Activated CD4-positive, alpha-beta memory T cell treated with anti-CD3 and anti-CD28 coated beads for 36 hours (primary cell): ENCODE measurements around the gene CSGALNACT2. TPM values are rescaled to one million over a fixed set of nuclear protein-coding genes. Genes with fewer than 3 reads are reported as not detected.
"Not testable (repeated sequence)": the region's sequence is repeated elsewhere in the genome, so short reads cannot be mapped to it uniquely, and the experiment has no call there.

ENCODE experiments used
- CTCF ChIA-PET: fragments of 350-600 bp; sonication (Branson Sonifier 250); formaldehyde crosslinking; loops from one replicate; lab custom pipeline; 2021; ENCODE audit warnings: antibody characterized with exemption, inconsistent platforms; lab: Charles Lee
- POLR2A ChIA-PET: fragments of 350-600 bp; sonication (Branson Sonifier 250); formaldehyde crosslinking; loops from one replicate; lab custom pipeline; 2021; ENCODE audit warnings: antibody characterized with exemption; lab: Charles Lee
- DNase-seq: peaks from one replicate; pipeline ENCODE4 v3.0.0-alpha.2; 2020
- H3K27ac Mint-ChIP-seq: one replicate; pipeline ENCODE4 v1.8.0; 2021; ENCODE audit warnings: mixed read lengths
- H3K27me3 Mint-ChIP-seq: one replicate; pipeline ENCODE4 v1.8.0; 2021; ENCODE audit warnings: mixed read lengths
- H3K36me3 Mint-ChIP-seq: one replicate; pipeline ENCODE4 v1.8.0; 2021; ENCODE audit warnings: mixed read lengths
- H3K4me1 Mint-ChIP-seq: one replicate; pipeline ENCODE4 v1.8.0; 2021; ENCODE audit warnings: low read depth, mixed read lengths
- H3K4me3 Mint-ChIP-seq: one replicate; pipeline ENCODE4 v1.8.0; 2021; ENCODE audit warnings: mild to moderate bottlenecking, mixed read lengths
- H3K9me3 Mint-ChIP-seq: one replicate; pipeline ENCODE4 v1.8.0; 2021; ENCODE audit warnings: mixed read lengths
- intact Hi-C: fragments of 100-400 bp; cut with micrococcal nuclease; formaldehyde crosslinking; loops from one replicate; pipeline ENCODE4 v1.15.1; 2023
- total RNA-seq, 2 experiments: library from RNA; stranded (reverse); gene quantifications; one replicate each; pipeline ENCODE4 v1.2.3, GENCODE V29; 2021

Gene CSGALNACT2
- total RNA-seq, 2 experiments from 2014 or later = 30.2 to 32.3 TPM

DNA sequence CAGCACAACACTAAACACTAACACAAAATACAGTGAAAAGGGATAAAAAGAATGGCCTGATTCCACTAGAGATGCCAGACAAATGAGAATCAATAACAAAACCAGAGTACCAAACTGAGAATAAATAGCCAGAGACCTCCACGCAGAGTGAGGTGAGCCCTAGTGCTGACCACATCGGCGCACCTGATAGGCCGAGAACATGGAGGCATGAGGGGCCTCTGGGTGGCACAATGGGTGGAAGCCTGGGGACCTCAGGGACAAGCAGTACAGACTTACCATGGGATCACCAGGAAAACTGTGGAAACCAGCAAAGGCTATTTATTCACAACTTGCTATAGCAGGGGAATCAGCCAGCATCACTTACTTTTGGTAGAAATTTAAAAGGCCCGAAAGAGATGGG lies 1.8 kb upstream of the CSGALNACT2 start:
- Mint-ChIP-seq H3K9me3 (no peaks in the 10 kb centered on the region), H3K36me3 (peaks cover 23% of the 10 kb centered on the region), H3K27me3 (no peaks in the 10 kb centered on the region), H3K4me3 (peak overlapping the region; percentile 93), H3K4me1 (peaks cover 36% of the 10 kb centered on the region), H3K27ac (no peak overlapping the region)
- DNase-seq = no peak
- ChIA-PET CTCF (no interaction called here), POLR2A (interaction anchor here (4.7 kb wide), 1 partner anchor 16 kb away, joined by 58 read pairs; no protein-coding TSS in a partner anchor)
- intact Hi-C loops = loop anchor here (5.0 kb wide), 2 partner anchors 354 to 584 kb away; partner anchors contain the start of gene BMS1

DNA sequence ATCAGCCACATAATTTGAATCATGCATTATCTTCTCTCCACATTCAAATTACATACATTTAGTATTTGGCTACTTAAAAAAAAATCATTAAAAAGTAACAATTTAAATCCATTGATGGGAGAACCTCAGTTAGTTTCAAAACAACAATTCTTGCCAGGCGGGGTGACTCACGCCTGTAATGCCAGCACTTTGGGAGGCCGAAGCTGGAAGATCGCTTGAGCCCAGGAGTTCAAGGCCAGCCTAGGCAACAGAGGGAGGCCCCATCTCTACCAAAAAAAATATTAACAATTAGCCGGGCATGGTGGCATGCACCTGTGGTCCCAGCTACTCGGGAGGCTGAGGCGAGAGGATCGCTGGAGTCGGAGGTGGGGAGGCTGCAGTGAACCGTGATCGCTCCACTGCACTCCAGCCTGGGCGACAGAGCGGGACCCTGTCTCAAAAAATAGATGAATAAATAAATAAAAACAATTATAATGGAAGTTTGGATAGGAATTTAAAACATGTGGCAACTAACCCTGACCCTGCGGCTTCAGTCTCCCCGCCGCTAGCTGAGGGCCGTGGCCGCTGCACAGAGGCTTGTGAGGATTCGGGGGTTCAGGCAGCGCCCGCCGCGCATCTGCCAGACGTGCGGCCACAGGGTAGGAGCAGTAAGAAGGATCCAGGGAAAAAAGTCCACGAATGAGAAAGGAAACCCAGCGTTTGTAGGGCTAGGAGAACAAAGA lies 1.1 kb upstream of the CSGALNACT2 start:
- intact Hi-C loops = loop anchor here (5.0 kb wide), 2 partner anchors 355 to 585 kb away; partner anchors contain the start of gene BMS1
- Mint-ChIP-seq H3K27ac (peak overlapping the region; percentile 93), H3K27me3 (no peaks in the 10 kb centered on the region), H3K4me3 (peak overlapping the region; percentile 93), H3K4me1 (peaks cover 40% of the 10 kb centered on the region), H3K36me3 (peaks cover 23% of the 10 kb centered on the region), H3K9me3 (no peaks in the 10 kb centered on the region)
- CTCF ChIA-PET = interaction anchor here (1.3 to 3.2 kb wide), 4 partner anchors 16 to 67 kb away, joined by 5 to 15 read pairs (median 6); no protein-coding TSS in a partner anchor
- DNase-seq = no peak
- POLR2A ChIA-PET = interaction anchor here (2.8 to 4.7 kb wide), 3 partner anchors 8 to 260 kb away, joined by 18 to 58 read pairs (median 26); no protein-coding TSS in a partner anchor

DNA sequence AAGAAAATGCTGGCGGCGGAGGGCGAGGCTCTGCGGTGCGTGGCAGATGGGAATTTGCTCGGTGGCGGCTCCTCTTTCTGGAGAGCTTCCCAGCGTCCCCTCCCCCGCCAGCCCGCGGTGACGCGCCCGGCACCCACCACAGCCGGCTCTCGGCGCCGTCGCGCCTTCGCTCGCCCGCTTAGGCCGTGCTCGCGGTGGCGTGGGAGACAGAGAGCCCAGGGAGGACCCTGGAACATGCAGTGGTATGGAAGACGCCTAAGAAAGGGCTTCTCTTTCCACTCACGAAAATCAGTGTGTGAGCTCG lies 576 bp upstream of the CSGALNACT2 start:
- DNase-seq = peak; percentile 51
- POLR2A ChIA-PET = interaction anchor here (0.6 to 4.7 kb wide), 7 partner anchors 8 to 499 kb away, joined by 3 to 58 read pairs (median 18); partner anchors contain the start of gene ZNF33B
- H3K4me1 Mint-ChIP-seq = peaks cover 45% of the 10 kb centered on the region
- no peaks in the 10 kb centered on the region for H3K9me3 Mint-ChIP-seq
- H3K36me3 Mint-ChIP-seq = peaks cover 23% of the 10 kb centered on the region
- CTCF ChIA-PET = interaction anchor here (1.3 to 3.2 kb wide), 6 partner anchors 8 to 67 kb away, joined by 5 to 15 read pairs (median 7); no protein-coding TSS in a partner anchor
- H3K27ac Mint-ChIP-seq = peak overlapping the region; percentile 93
- intact Hi-C loops = loop anchor here (2.0 to 5.0 kb wide), 4 partner anchors 259 to 585 kb away; partner anchors contain the start of genes BMS1 and HNRNPF
- H3K4me3 Mint-ChIP-seq = peak overlapping the region; percentile 93
- no peaks in the 10 kb centered on the region for H3K27me3 Mint-ChIP-seq

DNA sequence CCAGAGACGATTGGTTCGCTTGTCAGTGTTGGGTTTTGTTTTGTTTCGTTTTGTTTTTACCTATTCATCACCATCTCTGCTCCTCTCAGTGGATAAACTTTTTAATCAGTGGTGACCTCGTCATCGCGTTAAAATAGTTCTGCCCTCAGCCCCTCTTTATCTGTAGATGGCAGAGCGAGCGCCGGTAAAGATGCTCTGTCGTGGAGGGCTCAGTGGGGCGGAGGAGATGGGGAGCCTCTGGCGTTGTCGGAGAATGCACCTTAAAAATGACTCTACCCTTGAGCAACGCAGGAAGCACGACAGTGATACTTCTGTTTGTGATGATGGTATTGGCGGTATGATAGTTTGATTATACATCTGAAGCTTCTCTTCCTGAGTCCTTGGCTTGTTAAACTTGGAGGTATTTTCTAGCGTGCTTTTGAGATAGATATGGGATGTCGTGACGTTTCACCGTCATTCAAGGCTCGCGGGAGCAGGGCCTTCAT lies 554 bp downstream of the CSGALNACT2 start:
- Mint-ChIP-seq H3K27me3 (no peaks in the 10 kb centered on the region), H3K36me3 (peaks cover 23% of the 10 kb centered on the region)
- POLR2A ChIA-PET = interaction anchor here (0.6 to 4.7 kb wide), 13 partner anchors 9 to 356 kb away, joined by 3 to 58 read pairs (median 3); partner anchors contain the start of gene BMS1

DNA sequence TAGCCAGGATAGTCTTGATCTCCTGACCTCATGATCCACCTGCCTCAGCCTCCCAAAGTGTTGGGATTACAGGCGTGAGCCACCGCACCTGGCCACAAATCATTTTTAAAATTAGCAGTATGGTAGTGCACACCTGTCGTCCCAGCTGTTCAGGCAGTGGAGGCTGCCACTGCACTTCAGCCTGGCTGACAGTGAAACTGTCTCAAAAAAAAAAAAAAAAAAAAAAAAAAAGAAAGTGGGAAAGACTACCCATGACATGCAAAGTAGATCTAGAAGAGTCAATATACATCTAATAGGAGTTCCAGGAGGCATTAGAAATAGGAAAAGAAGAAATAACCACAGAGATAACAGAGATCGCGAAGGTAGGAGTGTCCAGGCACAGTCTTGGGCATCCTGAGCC lies 3.2 kb downstream of the CSGALNACT2 start:
- H3K27me3 Mint-ChIP-seq = no peaks in the 10 kb centered on the region
- H3K27ac Mint-ChIP-seq = peak overlapping the region; percentile 42
- H3K4me3 Mint-ChIP-seq = no peak overlapping the region
- ChIA-PET CTCF (interaction anchor here (0.6 to 0.9 kb wide), 3 partner anchors 19 to 61 kb away, joined by 3 read pairs; no protein-coding TSS in a partner anchor), POLR2A (interaction anchor here (3.6 to 4.7 kb wide), 2 partner anchors 19 to 21 kb away, joined by 26 to 58 read pairs; no protein-coding TSS in a partner anchor)
- DNase-seq = no peak
- intact Hi-C loops = loop anchor here (2.0 to 5.0 kb wide), 4 partner anchors 156 to 456 kb away; no protein-coding TSS in a partner anchor
- H3K4me1 Mint-ChIP-seq = peaks cover 68% of the 10 kb centered on the region
- H3K9me3 Mint-ChIP-seq = no peaks in the 10 kb centered on the region
- H3K36me3 Mint-ChIP-seq = peaks cover 20% of the 10 kb centered on the region

More for the DNA sequence above, 554 bp downstream of the CSGALNACT2 start:
- intact Hi-C loops = loop anchor here (2.0 to 5.0 kb wide), 4 partner anchors 258 to 586 kb away; partner anchors contain the start of genes BMS1 and HNRNPF
- H3K9me3 Mint-ChIP-seq = no peaks in the 10 kb centered on the region
- peak overlapping the region; percentile 100 for H3K27ac Mint-ChIP-seq
- DNase-seq = peak; percentile 81
- H3K4me1 Mint-ChIP-seq = peaks cover 54% of the 10 kb centered on the region
- H3K4me3 Mint-ChIP-seq = peak overlapping the region; percentile 100
- CTCF ChIA-PET = interaction anchor here (0.9 to 3.2 kb wide), 12 partner anchors 9 to 262 kb away, joined by 3 to 15 read pairs (median 5); no protein-coding TSS in a partner anchor

DNA sequence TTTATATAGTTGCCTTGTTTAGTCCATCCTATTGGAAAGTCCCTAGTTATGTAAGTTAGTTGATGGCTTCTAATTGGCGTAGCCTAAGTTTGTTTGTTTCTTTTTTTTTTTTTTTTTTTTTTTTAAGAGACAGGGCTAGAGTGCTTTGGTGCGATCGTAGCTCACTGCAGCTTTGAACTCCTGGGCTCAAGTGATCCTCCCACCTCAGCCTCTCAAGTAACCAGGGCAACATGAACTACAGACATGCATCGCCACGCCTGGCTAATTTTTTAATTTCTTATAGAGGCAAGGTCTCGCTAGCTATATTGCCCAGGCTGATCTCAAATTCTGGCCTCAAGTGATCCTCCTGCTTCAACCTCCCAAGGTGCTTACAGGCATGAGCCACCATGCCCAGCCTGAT lies 7.1 kb downstream of the CSGALNACT2 start:
- H3K27ac Mint-ChIP-seq = no peak overlapping the region
- intact Hi-C loops = no loop called here
- CTCF ChIA-PET = no interaction called here
- POLR2A ChIA-PET = no interaction called here
- H3K27me3 Mint-ChIP-seq = no peaks in the 10 kb centered on the region
- no peak overlapping the region for H3K4me3 Mint-ChIP-seq
- peaks cover 69% of the 10 kb centered on the region for H3K4me1 Mint-ChIP-seq
- peaks cover 8% of the 10 kb centered on the region for H3K9me3 Mint-ChIP-seq
- H3K36me3 Mint-ChIP-seq = peaks cover 18% of the 10 kb centered on the region
- DNase-seq = no peak

DNA sequence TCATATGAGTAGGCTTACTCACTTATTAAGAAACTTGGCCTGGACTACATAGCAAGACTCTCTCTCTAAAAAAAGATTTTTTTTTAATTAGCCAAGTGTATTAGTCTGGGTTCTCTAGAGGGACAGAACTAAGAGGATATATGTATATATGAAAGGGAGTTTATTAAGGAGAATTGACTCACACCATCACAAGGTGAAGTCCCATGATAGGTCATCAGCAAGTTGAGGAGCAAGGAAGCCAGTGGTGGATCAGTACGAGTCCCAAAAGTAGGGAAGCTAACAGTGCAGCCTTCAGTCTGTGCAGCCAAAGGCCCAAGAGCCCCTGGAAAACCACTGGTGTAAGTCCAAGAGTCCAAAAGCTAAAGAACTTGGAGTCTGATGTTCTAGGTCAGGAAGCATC lies 7.7 kb downstream of the CSGALNACT2 start:
- H3K4me3 Mint-ChIP-seq, DNase-seq, POLR2A ChIA-PET, H3K9me3 Mint-ChIP-seq, H3K27ac Mint-ChIP-seq, H3K27me3 Mint-ChIP-seq, intact Hi-C loops, CTCF ChIA-PET: not testable (repeated sequence)
- H3K4me1 Mint-ChIP-seq = peaks cover 69% of the 10 kb centered on the region
- peaks cover 14% of the 10 kb centered on the region for H3K36me3 Mint-ChIP-seq

DNA sequence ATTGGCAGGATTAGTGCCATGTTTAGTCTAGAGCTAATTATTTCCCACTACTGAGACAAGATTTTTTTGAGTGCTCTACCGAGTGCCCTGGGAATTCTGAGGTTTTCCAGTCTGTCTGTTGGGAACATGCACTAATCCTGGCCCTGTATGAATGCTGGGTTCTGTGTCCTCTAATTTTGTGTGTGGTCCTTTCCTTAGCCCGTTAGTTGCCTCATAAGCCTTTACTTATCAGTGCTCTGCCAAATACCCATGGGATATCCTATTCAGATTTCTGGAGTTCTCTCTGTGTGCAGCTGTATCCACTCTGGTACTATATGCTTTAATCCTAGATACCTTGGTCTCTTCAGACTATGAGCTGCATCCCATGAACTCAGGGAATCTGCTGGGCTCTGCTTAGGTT lies 13.1 kb downstream of the CSGALNACT2 start:
- Mint-ChIP-seq H3K4me3 (no peak overlapping the region), H3K36me3 (peaks cover 14% of the 10 kb centered on the region), H3K27me3 (no peaks in the 10 kb centered on the region), H3K9me3 (peaks cover 8% of the 10 kb centered on the region), H3K4me1 (peaks cover 59% of the 10 kb centered on the region), H3K27ac (no peak overlapping the region)
- ChIA-PET POLR2A (no interaction called here), CTCF (interaction anchor here (1.7 kb wide), 1 partner anchor 20 kb away, joined by 5 read pairs; no protein-coding TSS in a partner anchor)
- intact Hi-C loops = no loop called here
- no peak for DNase-seq

DNA sequence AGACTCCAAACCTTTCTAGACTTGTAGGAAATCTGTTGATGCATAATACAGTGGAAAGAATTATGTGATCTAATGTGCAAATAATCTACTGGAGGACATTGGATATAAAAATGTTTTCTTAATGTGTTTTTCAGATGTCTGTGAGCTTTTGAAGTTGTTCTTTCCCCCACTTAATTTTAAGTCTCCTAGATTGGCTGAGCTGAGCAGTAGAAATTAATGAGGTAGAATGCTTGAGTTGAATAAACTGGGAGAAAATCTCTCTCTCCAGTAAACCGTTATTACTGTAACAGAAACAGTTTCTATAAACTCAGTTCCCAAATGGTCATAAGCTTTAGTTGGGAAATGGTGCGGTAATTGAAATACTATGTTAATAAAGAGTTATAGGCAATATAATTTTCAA lies 15.7 kb downstream of the CSGALNACT2 start:
- no peak overlapping the region for H3K4me3 Mint-ChIP-seq
- peaks cover 57% of the 10 kb centered on the region for H3K4me1 Mint-ChIP-seq
- no peak for DNase-seq
- H3K9me3 Mint-ChIP-seq = peaks cover 1% of the 10 kb centered on the region
- intact Hi-C loops = no loop called here
- no peak overlapping the region for H3K27ac Mint-ChIP-seq
- ChIA-PET CTCF (no interaction called here), POLR2A (no interaction called here)
- no peaks in the 10 kb centered on the region for H3K27me3 Mint-ChIP-seq
- H3K36me3 Mint-ChIP-seq = peaks cover 14% of the 10 kb centered on the region

DNA sequence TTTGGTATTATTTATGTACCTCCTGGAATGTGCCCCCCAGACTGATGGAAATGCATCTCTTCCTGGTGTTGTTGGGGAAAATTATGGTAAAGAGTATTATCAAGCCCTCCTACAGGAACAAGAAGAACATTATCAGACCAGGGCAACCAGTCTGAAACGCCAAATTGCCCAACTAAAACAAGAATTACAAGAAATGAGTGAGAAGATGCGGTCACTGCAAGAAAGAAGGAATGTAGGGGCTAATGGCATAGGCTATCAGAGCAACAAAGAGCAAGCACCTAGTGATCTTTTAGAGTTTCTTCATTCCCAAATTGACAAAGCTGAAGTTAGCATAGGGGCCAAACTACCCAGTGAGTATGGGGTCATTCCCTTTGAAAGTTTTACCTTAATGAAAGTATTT lies 17.0 kb downstream of the CSGALNACT2 start:
- Mint-ChIP-seq H3K27me3 (no peaks in the 10 kb centered on the region), H3K4me3 (no peak overlapping the region), H3K27ac (no peak overlapping the region), H3K36me3 (peaks cover 9% of the 10 kb centered on the region), H3K9me3 (no peaks in the 10 kb centered on the region), H3K4me1 (peaks cover 61% of the 10 kb centered on the region)
- ChIA-PET CTCF (interaction anchor here (0.6 to 1.7 kb wide), 2 partner anchors 13 to 47 kb away, joined by 3 to 4 read pairs; no protein-coding TSS in a partner anchor), POLR2A (no interaction called here)
- DNase-seq = no peak
- intact Hi-C loops = no loop called here

DNA sequence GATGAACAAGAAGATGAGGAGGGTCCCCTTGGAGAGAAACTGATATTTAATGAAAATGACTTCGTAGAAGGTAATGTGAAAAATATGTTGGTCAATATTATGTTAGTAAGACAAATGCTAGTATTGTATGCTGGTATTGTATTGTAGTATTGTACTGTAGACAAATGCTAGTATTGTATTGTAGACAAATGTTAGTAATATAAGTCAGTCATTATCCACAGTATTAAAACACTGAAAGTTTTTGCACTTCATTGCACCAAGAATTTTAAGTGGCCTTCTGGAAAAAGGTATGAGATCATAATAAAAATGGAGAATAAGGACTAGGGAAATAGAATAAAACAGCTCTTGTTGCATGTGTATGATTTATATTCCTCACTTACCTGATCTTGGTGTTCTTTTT lies 17.5 kb downstream of the CSGALNACT2 start:
- ChIA-PET CTCF (interaction anchor here (0.6 to 1.7 kb wide), 2 partner anchors 13 to 46 kb away, joined by 3 to 4 read pairs; no protein-coding TSS in a partner anchor), POLR2A (no interaction called here)
- Mint-ChIP-seq H3K9me3 (no peaks in the 10 kb centered on the region), H3K27ac (no peak overlapping the region), H3K4me1 (peaks cover 59% of the 10 kb centered on the region), H3K4me3 (no peak overlapping the region), H3K27me3 (no peaks in the 10 kb centered on the region), H3K36me3 (peaks cover 7% of the 10 kb centered on the region)
- DNase-seq = no peak
- intact Hi-C loops = no loop called here
